NCI-H82 treated with DMSO at 0.1 percent for 48 hours (cell line): Measurements from ENCODE around the gene NAP1L4.

Experiments used
- DNase-seq: peaks from one replicate; lab custom pipeline; 2025; ENCODE audit not compliant: unreplicated experiment; lab: John Stamatoyannopoulos, UW

Gene NAP1L4

DNA sequence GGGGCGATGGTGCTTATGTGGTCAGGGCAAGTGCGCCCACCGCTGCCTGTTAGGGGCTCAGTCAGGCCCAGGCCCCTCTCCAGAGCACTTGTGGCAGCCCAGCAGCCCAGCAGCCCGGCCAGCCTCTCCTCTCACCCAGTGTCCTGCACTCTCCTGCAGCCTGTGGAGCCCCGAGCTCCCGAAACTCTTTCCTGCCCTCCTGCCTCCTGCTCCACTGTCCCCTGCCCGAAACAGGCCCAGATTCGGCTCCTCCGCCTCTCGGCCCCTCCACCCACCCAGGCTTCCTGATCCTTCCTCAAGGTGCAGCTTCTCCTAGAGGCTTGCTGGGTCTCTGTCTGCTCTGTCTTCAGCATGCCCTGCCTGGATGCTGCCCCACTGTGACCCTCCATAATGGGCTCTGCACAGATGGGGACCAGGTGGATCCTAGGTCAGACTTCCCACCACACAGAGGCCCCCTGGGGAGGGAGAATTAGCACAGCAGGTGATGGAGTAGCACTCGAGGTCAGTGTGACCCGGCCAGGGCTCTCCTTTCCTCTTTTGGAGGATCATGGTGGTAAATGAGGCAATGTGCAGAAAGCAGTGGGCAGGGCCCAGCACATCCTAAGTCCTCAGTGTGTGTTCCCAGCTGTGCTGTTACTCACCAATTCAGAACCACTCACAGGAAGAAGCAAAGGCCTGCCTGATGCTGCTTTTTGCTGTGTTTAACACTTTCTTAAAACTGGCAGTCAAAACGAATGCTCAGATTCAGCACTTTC lies 18.6 kb upstream of the NAP1L4 start:
- no peak for DNase-seq

DNA sequence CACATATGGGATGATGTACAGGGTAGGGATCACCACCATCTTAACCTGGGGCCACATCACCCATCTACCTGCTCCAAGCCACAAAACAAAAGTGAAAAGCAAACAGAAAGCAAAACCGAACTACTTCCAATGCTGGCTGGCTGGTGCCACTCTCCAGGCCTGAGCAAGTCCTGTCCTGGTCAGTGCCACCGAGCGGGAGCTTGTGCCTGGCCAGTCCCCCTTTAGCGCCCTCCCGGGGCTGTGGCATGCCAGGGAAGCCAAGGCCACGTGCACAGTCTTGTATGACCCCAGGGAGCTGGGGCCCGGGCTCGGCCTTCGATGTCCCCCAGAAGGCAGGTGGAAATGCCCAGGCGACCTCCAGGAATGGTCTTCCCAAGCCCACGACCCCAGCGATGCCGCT lies 17.9 kb upstream of the NAP1L4 start:
- no peak for DNase-seq

DNA sequence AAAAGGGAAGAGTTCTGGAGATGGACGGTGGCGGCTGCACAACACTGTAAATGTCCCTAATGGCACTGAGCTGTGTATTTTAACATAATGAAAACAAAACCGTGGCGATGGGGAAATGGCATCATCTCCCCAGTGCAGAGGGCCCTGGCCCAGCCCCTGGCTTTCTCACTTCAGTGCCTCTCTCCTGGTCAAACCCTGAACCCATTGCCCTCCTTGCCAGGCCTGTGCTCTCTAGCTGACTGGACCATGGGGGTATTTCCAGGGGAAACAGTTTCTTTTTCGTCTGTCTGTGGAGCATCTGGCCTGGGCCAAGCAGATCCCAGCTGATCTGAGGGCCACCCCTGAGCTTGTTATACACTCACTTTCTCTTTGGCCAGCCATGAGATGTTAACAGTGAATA lies 17.4 kb upstream of the NAP1L4 start:
- DNase-seq = no peak

DNA sequence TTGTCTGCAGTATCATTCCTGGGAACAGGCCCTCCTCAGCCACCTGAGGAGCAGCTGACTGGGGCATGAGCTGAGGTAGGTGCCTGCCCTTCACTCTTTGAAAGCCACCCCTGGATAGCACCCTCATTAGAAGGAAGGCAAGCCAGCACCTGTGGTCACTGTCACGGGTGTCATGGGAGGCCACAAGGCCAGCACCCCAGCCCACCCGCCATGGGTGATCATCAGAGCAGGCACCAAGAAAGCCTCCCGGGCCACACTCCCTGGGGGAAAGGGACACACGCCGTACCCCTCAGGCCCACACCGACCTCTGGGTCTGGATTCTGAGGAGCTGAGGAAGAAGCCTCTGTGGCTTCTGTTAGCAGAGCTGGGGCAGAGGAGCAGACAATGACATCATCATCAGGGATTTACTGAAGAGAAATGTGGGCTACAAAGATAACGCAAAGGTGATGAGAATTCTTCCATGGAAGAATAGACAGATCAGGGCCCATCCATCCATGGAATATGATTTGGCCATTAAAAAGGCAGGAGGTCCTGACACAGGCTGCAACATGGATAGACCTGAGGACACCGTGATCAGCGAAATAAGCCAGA lies 16.7 kb upstream of the NAP1L4 start:
- no peak for DNase-seq

DNA sequence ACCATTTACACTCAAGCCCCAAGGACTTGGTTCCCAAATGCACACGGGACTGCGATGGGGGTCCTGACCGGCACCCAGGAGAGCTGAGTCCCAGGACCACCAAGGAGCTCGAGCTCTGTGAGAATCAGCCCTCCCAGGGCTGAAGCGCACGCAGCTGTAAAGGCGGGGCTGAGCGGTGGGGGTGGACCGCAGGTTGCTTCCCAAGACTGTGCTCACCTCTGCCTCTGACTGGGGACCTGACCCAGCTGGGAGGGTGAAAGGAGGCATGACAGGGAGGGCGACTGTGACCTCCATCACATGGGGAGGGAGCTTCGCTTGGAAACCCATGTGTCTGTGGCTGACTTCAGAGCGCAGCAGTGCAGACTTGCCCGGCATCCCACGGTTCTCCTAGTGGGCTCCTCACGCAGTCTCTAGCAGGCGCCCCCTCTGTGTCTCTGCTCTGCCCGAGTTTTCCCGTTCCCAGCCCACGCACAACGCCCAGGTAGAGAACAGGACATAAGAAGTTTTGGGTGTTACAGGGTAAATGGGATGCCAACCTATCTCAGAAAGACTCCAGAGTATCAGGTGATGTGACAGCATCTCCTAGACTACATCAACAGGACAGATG lies 15.4 kb upstream of the NAP1L4 start:
- DNase-seq = no peak

DNA sequence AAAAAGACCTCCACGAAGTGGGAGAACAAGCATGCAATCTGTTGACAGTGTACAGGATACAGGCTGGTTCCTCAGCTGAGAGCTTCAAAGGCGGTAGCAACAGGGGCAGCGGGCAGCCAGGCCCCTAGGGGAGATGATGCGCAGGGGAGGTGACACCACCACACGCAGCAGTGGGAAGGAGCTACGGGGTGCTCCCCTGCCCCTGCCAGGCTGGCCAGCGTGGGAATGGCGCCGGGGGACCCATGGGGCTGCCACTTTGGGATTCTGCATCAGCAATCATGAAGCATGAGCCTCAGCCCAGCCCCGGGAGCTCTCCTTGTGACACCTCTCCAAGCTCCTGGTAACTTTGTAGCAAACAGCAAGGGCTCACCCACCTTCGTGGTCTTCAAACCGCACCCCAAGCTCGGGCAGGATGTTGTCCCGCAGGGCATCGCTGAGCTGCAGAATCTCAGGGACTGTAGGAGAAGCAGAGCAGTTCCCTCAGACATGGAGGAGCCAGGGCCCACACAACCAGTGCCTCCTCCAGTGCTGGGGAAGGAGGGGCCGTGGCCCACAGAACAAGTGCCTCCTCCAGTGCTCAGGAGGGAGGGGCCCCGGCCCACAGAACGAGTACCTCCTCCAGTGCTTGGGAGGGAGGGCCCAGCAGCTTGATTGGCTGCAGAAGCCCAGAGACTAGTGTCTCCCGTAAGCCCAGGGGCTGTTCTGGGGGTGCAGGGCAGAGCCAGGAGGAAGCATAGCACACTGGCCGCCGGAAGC lies 14.6 kb upstream of the NAP1L4 start:
- DNase-seq = no peak

DNA sequence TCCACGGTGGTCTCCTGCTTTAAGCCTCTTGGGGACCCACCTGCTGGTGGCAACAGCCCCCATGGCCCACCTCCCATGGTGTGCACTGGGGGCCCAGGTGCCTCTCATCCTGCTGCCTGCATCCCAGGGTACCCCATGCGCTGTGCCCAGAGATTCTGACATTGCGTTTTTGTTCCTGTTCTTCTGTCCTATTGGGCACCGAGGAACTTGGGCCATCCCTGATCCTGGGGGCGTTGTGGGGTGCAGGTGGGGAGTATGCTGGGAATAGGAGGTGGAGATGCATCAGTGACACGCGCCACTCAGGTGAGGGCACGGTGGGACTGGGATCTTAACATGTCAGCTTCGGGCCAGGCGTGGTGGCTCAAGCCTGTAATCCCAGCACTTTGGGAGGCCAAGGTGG lies 12.4 kb upstream of the NAP1L4 start:
- DNase-seq = no peak

DNA sequence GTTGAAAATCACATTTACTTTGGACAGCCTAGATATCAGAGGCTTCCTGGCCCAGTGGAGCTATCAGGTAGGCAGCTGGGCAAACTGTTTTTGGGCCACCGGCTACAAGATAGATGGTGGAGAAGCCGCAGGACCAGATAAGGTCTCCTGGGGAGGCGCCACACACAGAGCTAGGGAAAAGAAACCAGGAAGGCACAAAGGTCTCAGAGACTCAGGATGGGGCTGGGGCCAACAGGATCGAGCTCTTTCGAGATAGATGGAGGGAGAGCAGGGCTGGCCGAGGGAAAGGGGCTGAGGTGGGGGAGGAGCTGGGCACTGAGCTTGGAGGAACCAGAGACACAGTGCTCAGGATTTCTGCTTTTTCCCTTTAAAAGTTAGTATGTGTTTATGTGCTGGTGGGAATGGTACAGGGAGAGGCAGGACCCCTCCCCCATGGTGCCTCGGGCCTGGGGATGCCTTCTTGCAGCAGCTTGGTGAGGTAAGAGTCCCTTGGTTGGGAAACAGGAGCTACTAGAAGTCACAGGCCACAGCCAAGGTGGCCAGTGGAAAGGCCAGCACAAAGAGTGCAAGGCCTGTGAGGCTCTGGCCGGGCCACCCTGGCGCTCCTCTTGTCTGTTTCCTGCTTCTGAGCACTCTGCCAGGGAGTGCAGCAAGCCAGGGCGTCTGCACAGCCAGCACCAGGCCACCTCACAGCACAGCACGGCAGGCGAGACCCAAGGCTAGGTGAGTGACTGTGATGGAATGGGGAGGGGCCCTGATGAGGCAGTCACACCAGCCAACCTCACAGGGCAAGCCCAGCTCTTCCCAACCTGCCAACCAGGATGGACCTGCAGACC lies 11.5 kb upstream of the NAP1L4 start:
- no peak for DNase-seq

DNA sequence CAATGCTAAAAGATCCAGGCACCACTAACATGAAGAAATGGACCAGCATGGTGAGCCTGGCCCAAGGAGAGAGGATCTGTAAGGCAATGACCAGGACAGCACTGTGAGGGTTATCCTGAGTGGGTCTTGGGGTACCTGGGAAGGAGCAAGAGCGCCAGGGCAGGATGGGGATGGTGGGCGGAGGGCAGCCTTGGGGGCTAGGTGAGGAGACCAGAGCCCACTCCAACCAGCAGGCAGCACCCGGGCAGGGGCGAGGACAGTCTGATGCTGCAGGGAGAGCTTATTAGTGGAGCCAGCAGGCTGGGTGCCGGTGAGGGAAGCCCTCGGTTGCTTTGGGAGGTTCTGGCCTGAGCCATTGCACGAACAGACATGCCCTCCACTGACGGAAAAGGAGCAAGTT lies 10.7 kb upstream of the NAP1L4 start:
- no peak for DNase-seq

DNA sequence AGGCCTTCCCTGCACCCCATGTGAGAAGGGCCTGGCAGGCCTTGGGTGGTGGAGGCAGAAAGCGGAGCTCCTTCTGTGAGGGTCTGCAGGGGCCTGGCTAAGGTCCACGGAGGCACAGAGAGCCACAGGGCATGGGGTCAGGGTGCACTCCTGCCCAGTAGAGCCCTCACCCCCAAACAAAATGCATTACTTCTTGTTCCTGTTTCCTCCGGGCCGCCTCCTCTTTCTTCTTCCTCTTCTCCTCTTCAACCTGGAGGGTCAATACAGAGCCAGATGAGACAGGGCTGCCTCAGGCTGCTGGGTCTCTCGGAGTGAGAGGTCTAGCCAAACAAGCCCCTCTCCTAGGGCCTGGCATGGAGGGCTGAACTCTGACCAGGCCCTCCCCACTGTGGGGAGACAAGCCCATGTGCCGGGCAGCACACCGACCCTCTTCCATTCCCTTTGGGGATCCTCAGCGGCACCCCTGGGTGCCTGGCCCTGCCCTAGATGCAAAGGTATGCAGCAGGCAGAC lies 10.3 kb upstream of the NAP1L4 start:
- DNase-seq = no peak

DNA sequence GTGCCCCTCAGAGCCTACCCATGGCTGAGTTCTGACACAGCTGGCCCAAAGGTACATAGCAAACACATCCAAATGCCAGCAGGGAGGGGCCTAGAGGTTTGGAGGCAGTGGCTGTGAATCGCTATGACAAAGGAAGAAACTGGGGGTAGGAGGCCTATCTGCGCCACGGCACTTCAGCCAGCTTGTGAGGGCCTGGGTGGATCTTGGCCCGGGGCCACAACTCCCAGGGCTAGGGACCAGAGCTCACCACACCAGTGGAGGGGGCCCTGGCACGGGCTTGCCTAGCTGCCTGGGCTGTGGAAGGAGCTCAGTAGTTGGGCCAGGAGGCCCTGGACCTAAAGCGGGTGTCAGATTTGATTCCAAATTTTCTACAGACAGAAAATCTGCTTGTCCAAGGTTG lies 9.4 kb upstream of the NAP1L4 start:
- no peak for DNase-seq

DNA sequence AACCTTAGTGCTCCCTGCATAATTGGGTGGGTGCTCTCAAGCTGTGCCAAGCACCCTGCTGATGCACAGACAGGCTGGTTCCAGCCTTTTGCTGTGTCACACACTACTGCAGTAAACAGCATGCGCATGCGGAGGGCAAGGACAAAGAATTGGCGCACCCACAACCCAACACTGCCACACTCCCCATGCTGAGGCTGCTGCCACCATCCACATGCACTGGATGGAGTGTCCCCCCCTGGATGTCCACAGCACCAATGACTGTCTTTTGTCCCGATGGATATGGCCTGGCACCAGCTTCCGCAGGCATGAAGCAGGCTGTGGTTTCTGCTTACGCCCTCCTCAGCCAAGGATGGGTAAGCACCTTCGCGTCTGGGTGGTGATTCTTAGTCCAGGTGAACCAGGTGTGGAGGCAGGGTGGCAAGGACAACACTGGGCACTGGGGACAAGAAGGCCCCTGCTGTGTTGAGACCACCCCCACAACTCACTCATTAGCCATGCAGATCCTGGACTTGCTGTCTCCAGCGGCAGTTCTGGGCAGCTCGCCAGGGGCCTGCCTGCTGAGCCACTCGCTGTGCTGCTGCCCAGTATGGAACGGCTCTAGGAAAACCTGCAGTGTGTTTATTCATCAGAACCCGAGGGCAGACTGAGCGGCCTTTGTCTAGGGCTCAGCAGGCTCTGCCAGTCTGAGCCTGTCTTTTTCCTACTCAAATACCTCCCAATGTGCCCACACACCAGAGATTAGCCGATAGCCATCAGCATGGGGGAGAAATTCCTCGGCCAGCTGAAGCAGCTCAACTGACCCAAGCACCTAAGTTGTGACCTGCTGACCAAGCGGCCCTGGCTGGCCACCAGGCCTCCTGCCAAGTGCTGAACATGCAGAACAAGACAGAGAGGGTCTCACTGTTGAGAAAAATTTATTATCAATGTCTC lies 8.2 kb upstream of the NAP1L4 start:
- no peak for DNase-seq

DNA sequence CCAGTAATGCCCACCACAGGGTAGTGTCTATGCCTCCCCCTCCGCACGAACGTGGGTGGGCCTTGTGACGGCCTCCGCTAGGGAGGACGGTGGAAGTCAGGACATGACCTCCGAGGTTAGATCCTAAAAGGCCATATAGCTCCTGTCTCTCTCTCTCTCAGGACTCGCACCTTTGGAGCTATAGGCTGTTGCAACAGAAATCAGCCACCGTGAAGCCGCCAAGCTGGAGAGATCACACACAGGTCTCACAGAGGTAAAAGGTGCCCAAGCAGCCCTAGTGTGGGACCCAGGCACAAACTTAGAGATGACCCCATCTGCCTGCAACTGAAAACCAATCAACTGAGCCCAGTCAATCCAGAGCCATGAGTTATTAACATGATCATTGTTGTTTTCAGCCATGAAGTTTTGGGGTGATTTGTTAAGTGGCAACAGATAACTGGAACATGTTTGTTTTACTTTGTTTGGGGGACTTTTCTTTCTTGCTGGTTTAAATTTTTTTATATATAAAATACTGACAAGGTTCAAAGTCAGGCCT lies 7.4 kb upstream of the NAP1L4 start:
- no peak for DNase-seq

DNA sequence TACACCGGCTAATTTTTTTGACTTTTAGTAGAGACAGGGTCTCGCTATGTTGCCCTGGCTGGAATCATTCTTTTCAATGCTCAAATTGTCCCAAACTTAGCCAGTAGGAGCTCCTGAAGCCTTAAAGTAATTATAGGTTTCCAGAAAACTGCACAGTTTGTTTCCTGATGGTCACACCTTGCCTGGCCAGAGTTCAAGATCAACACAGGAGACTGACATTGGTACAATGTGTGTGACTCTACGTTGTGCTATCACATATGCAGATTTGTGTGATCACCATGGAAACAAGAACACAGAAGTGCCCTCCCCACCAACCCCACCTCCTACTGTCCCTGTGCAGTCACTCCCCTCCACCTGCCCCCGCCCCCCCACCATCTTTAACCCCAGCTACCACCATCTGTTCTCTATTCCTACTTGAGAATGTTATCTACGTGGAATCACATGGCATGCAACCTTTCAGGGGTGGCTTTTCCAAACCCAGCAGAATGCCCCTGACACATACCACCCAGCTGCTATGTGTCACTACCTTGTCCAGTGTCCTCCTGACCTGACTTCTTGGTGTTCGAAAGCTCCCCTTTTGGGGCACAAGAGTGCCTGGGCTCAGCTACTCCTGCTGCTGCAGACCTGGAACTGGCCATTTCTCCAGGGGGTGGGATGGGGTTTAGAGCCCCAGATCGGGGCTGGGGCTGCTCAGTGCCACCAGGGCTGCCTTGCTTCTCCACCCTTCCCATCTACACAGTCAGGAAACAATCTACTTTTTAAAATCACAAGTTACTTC lies 6.1 kb upstream of the NAP1L4 start:
- no peak for DNase-seq

DNA sequence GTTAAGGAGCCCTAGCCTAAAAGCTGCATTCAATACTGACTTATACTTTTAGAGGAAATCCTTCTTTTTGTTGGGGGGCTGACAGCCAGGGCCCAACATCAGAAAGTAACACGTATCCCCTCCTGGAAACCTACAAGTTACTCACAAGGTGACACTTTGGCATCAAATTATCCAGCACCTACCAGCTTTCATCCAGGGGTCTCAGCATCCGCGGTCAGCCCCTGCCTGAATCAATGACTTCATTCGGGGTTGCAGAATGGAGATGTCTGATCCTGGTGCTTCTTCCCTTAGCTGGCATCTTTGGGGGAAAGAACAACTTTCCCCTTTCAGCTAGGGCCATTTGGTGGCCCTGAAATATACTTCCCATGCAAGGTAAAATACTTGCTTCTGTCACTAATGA lies 5.3 kb upstream of the NAP1L4 start:
- DNase-seq = no peak

DNA sequence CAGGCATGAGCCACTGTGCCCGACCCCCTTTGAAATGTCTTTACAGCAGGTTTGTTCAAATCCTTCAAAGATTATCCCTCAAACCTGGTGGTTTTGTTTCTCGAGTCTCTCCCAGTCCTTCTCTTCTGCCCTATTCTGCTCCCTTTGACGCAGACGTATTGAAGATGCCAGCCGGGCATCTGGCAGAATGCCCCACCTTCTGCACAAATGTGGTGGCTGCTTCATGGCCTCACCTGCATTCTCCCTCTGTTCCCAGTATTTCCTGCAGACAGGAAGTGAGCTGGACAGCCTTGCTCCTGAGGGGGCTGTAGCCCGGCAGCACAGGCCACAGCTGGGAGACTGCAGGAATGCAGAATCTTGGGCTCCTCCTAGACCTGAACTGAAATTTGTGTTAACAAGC lies 4.8 kb upstream of the NAP1L4 start:
- DNase-seq = no peak

DNA sequence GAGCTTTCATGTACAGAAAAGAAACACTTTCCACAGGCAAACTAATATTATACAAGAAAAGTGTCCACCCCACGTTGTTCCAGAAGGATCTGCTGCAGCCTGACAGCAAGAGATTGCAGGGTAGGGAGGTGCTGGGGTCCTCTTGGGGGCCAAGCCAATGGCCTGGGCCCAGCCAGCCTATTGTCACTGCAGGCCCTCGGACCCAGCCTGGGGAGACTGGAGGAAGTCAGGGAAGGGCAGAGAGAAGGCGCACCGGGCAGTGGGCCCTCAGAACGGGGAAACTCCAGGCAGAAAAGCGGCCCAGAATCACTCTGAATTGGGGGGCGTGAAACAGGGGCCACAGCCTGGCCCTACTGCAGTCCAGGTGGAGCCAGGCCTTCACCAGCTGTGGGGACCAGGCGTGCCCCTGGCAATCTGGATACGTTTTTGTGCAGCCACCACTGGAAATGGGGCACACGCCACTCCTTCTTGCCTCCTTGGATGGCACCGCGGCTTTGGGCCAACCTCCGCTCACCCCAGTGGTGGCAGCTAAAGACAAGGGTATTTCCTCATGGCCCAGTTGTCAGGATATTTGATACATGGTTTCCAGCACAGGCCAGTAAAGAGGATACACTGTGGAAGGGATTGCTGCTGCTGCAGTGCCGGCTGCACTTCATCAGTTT lies 3.9 kb upstream of the NAP1L4 start:
- no peak for DNase-seq

DNA sequence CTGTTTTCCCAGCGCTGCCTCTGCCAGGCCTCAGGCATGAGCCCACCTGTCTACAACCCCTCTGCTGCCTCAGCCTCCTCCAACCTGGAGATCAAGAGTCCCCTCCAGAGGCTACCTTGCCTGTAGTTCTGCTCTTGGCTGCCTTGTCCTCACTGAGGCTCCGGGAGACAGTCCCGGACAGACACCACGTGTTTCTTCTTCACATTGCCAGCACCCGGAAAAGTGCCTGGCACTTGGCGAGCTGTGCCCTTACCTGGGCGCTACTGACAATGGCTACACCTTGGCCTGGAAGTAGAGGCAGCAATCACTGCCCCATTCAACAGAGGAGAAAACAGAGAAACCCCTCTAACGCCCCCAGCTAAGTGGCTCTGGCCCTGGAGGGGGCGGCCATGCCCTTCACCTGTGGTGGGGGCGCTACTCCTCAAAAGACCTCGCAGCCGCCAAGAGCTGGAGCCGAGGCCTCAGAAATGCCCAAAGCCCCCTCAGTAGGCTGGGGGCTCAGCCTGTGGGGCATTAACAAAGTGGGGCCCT lies 3.0 kb upstream of the NAP1L4 start:
- no peak for DNase-seq
